Eye (tissue), 1 donor: ENCODE results near the gene SS18L1.
A peak's percentile ranks its signal among the peaks of the same experiment; 100 is the strongest.

ENCODE experiments used
- DNase-seq: peaks from one replicate; pipeline ENCODE4 v3.0.0-alpha.2; 2015

The SS18L1 gene

GRCh38 chr20:62198496-62198895 is 54.9 kb downstream of the SS18L1 start:
- DNase-seq: no peak

GRCh38 chr20:62198931-62199330 is 55.4 kb downstream of the SS18L1 start:
- DNase-seq: no peak

- no peak for DNase-seq
Observed at GRCh38 chr20:62200491-62201172, 57.1 kb downstream of the SS18L1 start.

GRCh38 chr20:62201173-62202082 is 57.9 kb downstream of the SS18L1 start:
- peak; percentile 64 for DNase-seq

GRCh38 chr20:62202083-62202395 is 58.5 kb downstream of the SS18L1 start:
- DNase-seq: no peak

- peak; percentile 54 for DNase-seq
Observed at GRCh38 chr20:62202676-62203377, 59.3 kb downstream of the SS18L1 start.

- DNase-seq: peak; percentile 26
Observed at GRCh38 chr20:62203378-62204030, 59.9 kb downstream of the SS18L1 start.

GRCh38 chr20:62205618-62206387 is 62.2 kb downstream of the SS18L1 start:
- DNase-seq: no peak

GRCh38 chr20:62206388-62206775 is 62.8 kb downstream of the SS18L1 start:
- no peak for DNase-seq

GRCh38 chr20:62208061-62208794 is 64.7 kb downstream of the SS18L1 start:
- no peak for DNase-seq

GRCh38 chr20:62208795-62209755 is 65.5 kb downstream of the SS18L1 start:
- no peak for DNase-seq

- no peak for DNase-seq
Observed at GRCh38 chr20:62209850-62210495, 66.4 kb downstream of the SS18L1 start.

- no peak for DNase-seq
Observed at GRCh38 chr20:62210496-62210855, 66.9 kb downstream of the SS18L1 start.

GRCh38 chr20:62211216-62211615 is 67.6 kb downstream of the SS18L1 start:
- no peak for DNase-seq

GRCh38 chr20:62211769-62212288 is 68.3 kb downstream of the SS18L1 start:
- no peak for DNase-seq

GRCh38 chr20:62212299-62212698 is 68.7 kb downstream of the SS18L1 start:
- DNase-seq: peak; percentile 55

- no peak for DNase-seq
Observed at GRCh38 chr20:62214067-62214466, 70.5 kb downstream of the SS18L1 start.

GRCh38 chr20:62215020-62215990 is 71.7 kb downstream of the SS18L1 start:
- DNase-seq: no peak
